Glutamatergic neuron (in vitro differentiated cells): ENCODE data around the gene UPK3B. TPM values are rescaled to one million over a fixed set of nuclear protein-coding genes. Genes with fewer than 3 reads are reported as not detected.
"Not testable (repeated sequence)": the region's sequence is repeated elsewhere in the genome, so short reads cannot be mapped to it uniquely, and the experiment has no call there.

Experiments
- DNase-seq: peaks from one replicate; pipeline ENCODE4 v3.0.0; 2022
- H3K27ac Mint-ChIP-seq: one replicate; pipeline ENCODE4 v1.8.0; 2020; ENCODE audit warnings: mild to moderate bottlenecking, mixed read lengths, inconsistent platforms; ENCODE audit not compliant: unreplicated experiment
- H3K27me3 Mint-ChIP-seq: one replicate; pipeline ENCODE4 v1.8.0; 2020; ENCODE audit warnings: mild to moderate bottlenecking, moderate library complexity, mixed read lengths, inconsistent platforms; ENCODE audit not compliant: unreplicated experiment
- H3K36me3 Mint-ChIP-seq: one replicate; pipeline ENCODE4 v1.8.0; 2020; ENCODE audit warnings: mild to moderate bottlenecking, mixed read lengths, inconsistent platforms; ENCODE audit not compliant: unreplicated experiment
- H3K4me1 Mint-ChIP-seq: one replicate; pipeline ENCODE4 v1.8.0; 2020; ENCODE audit warnings: mild to moderate bottlenecking, low read depth, mixed read lengths, inconsistent platforms; ENCODE audit not compliant: unreplicated experiment
- H3K4me3 Mint-ChIP-seq: one replicate; pipeline ENCODE4 v1.8.0; 2020; ENCODE audit warnings: mild to moderate bottlenecking, mixed read lengths, inconsistent platforms; ENCODE audit not compliant: unreplicated experiment
- H3K9me3 Mint-ChIP-seq: one replicate; pipeline ENCODE4 v1.8.0; 2020; ENCODE audit warnings: mild to moderate bottlenecking, moderate library complexity, mixed read lengths, inconsistent platforms; ENCODE audit not compliant: unreplicated experiment
- CTCF ChIP-seq: fragments of 200-600 bp; sonication (generic); IDR thresholded peaks from one replicate; pipeline ENCODE4 v1.5.0; 2021; ENCODE audit not compliant: partially characterized antibody, unreplicated experiment
- total RNA-seq: library from RNA; stranded (reverse); fragmentation: NEBNext Ultra II Directional; extraction: Animal tissue kit (Norgen Biotek cat#: 25700); gene quantifications from one replicate; pipeline ENCODE4 v1.2.1, GENCODE V29; 2021; ENCODE audit not compliant: unreplicated experiment

The UPK3B gene
- total RNA-seq, 1 donor from 2014 or later: 6.5 TPM

GRCh38 chr7:76512941-76513816, 2.8 kb downstream of the UPK3B start:
- H3K27me3 Mint-ChIP-seq: peaks cover 2% of the 10 kb centered on the region
- peaks cover 2% of the 10 kb centered on the region for H3K4me1 Mint-ChIP-seq
- H3K36me3 Mint-ChIP-seq: no peaks in the 10 kb centered on the region
- H3K9me3 Mint-ChIP-seq: peaks cover 6% of the 10 kb centered on the region
- no peak overlapping the region for H3K4me3 Mint-ChIP-seq
- peak; percentile 68 for TF ChIP-seq CTCF
- DNase-seq: peak; percentile 64
- peak overlapping the region; percentile 55 for H3K27ac Mint-ChIP-seq

- Mint-ChIP-seq H3K9me3 (peaks cover 6% of the 10 kb centered on the region), H3K36me3 (no peaks in the 10 kb centered on the region), H3K27ac (peak overlapping the region; percentile 73), H3K4me1 (peaks cover 2% of the 10 kb centered on the region), H3K4me3 (no peak overlapping the region), H3K27me3 (peaks cover 2% of the 10 kb centered on the region)
- no peak for DNase-seq
- TF ChIP-seq CTCF: no peak
These were observed 3.8 kb downstream of the UPK3B start for GRCh38 chr7:76513817-76514799.

DNA sequence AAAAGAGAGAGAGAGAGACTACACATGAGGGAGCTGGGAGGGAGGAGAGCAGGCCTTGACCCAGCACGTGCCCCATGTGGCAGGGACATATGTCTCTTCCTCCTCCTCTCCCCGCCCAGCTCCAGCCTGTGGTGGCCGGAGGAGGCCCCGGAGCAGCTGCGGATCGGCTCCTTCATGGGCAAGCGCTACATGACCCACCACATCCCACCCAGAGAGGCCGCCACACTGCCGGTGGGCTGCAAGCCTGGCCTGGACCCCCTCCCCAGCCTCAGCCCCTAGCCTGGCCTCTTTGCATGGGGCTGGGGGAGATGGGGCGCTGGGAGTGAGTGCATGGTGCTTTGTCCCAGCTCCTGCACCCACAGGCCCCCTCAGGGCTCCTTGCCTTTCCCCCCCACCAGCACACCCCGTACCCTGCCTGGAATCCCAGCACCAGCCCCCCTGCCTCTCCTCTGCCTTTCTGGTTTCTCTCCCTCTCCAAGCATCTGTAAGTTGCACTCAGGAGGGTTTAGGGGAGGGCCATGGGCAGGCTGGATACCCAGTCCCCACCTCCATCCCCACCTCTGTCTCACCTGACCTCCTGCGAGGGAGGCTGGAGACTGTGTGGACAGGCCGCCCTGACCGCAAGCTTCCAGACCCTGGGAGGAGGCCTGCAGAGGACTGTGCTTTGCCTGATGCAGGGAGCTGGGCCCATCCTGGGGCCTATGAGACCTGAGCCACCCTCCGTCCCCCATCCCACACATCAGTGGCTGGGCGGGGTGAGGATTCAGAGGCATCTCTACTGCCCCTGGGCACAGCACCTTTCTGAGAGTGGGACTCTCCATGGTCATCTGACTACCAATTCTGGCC, 4.8 kb downstream of the UPK3B start:
- peaks cover 2% of the 10 kb centered on the region for H3K27me3 Mint-ChIP-seq
- TF ChIP-seq CTCF: no peak
- H3K4me1 Mint-ChIP-seq: no peaks in the 10 kb centered on the region
- peak; percentile 52 for DNase-seq
- peaks cover 3% of the 10 kb centered on the region for H3K9me3 Mint-ChIP-seq
- H3K27ac Mint-ChIP-seq: peak overlapping the region; percentile 73
- no peaks in the 10 kb centered on the region for H3K36me3 Mint-ChIP-seq
- H3K4me3 Mint-ChIP-seq: no peak overlapping the region

GRCh38 chr7:76515999-76516443, 5.7 kb downstream of the UPK3B start:
- Mint-ChIP-seq H3K4me1 (no peaks in the 10 kb centered on the region), H3K9me3 (peaks cover 3% of the 10 kb centered on the region), H3K36me3 (no peaks in the 10 kb centered on the region), H3K27ac (no peak overlapping the region), H3K4me3 (no peak overlapping the region), H3K27me3 (peaks cover 2% of the 10 kb centered on the region)
- peak; percentile 69 for TF ChIP-seq CTCF
- peak; percentile 84 for DNase-seq

DNA sequence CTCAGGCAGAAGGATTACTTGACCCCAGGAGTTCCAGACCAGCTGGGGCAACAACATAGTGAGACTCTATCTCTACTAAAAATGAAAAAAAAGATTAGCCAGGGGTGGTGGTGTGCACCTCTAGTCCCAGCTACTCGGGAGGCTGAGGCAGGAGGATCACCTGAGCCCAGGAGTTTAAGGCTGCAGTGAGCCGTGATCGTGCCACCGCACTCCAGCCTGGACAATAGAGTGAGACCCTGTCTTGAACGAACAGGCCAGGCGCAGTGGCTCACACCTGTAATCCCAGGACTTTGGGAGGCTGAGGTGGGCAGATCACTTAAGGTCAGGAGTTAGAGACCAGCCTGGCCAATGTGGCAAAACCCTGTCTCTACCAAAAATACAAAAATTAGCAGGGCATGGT, 6.6 kb downstream of the UPK3B start:
- H3K9me3 Mint-ChIP-seq, H3K4me3 Mint-ChIP-seq, H3K36me3 Mint-ChIP-seq, H3K4me1 Mint-ChIP-seq, DNase-seq, H3K27me3 Mint-ChIP-seq: not testable (repeated sequence)
- peak overlapping the region; percentile 43 for H3K27ac Mint-ChIP-seq

- H3K27me3 Mint-ChIP-seq, H3K9me3 Mint-ChIP-seq, H3K4me3 Mint-ChIP-seq, DNase-seq, H3K4me1 Mint-ChIP-seq, H3K27ac Mint-ChIP-seq, H3K36me3 Mint-ChIP-seq: not testable (repeated sequence)
These were observed 15.8 kb downstream of the UPK3B start for GRCh38 chr7:76526183-76526582.

DNA sequence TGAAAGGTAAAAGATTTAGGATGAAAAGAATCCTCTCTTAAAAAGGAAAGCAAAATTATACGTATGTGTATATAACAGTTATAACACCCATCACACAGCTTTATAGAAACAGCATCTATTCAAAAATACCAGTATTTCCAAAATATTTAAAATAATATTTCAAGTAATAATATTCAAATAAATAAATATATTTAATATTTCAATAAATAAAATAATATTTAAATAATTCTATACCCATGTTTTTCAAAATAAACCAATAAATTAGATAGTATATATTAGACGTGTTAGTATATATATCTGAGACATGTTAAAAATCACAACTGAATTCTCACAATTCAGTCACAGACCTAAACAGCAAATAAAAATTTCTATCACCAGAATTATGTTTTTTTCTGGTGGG, 21.3 kb downstream of the UPK3B start:
- not testable (repeated sequence) for H3K4me1 Mint-ChIP-seq, H3K36me3 Mint-ChIP-seq, H3K4me3 Mint-ChIP-seq, H3K9me3 Mint-ChIP-seq, DNase-seq, H3K27me3 Mint-ChIP-seq, H3K27ac Mint-ChIP-seq
